Neuronal stem cell (in vitro differentiated cells): ENCODE data around the gene FBXO2.

Experiments used
- DNase-seq: peaks from one replicate; pipeline ENCODE4 v3.0.0-alpha.2; 2013; ENCODE audit warnings: low spot score
- H2AFZ ChIP-seq: one replicate; pipeline ENCODE4 v1.6.1; 2013; ENCODE audit warnings: mild to moderate bottlenecking, low read length, inconsistent platforms
- H2AK5ac ChIP-seq: 2 replicates; pipeline ENCODE4 v1.6.1; 2013; ENCODE audit warnings: low read depth, mild to moderate bottlenecking, inconsistent platforms, low read length, moderate library complexity, mixed read lengths
- H2BK120ac ChIP-seq: 2 replicates; pipeline ENCODE4 v1.6.1; 2013; ENCODE audit warnings: low read depth, mild to moderate bottlenecking, inconsistent platforms, low read length, moderate library complexity, mixed read lengths
- H2BK12ac ChIP-seq: one replicate; pipeline ENCODE4 v1.6.1; 2013; ENCODE audit warnings: low read length, inconsistent platforms
- H2BK15ac ChIP-seq: 2 replicates; pipeline ENCODE4 v1.6.1; 2013; ENCODE audit warnings: mild to moderate bottlenecking, low read length, inconsistent platforms, mixed read lengths
- H2BK5ac ChIP-seq: one replicate; pipeline ENCODE4 v1.6.1; 2013; ENCODE audit warnings: inconsistent platforms, mild to moderate bottlenecking, low read length, moderate library complexity
- H3K14ac ChIP-seq: one replicate; pipeline ENCODE4 v1.6.1; 2013; ENCODE audit warnings: low read length, inconsistent platforms
- H3K18ac ChIP-seq: 2 replicates; pipeline ENCODE4 v1.6.1; 2013; ENCODE audit warnings: low read length, inconsistent platforms
- H3K23ac ChIP-seq: 2 replicates; pipeline ENCODE4 v1.6.1; 2013; ENCODE audit warnings: low read depth, mild to moderate bottlenecking, mixed read lengths, low read length, inconsistent platforms; ENCODE audit not compliant: poor library complexity
- H3K27ac ChIP-seq: replicated peaks from 3 replicates; pipeline ENCODE4 v1.5.1; 2013; ENCODE audit warnings: low read length, inconsistent platforms
- H3K27me3 ChIP-seq, 3 experiments: 2 replicates each; pipeline ENCODE4 v1.6.1; 2013; ENCODE audit warnings: low read length in 3 of 3, mild to moderate bottlenecking in 2 of 3, inconsistent platforms in 1 of 3, low read depth in 1 of 3, mixed read lengths in 1 of 3, moderate library complexity in 1 of 3; ENCODE audit not compliant: control insufficient read depth in 3 of 3, insufficient read depth in 3 of 3
- H3K36me3 ChIP-seq, 2 donors: replicated peaks in 1 of 2; 2 replicates each; pipeline ENCODE4 v1.6.1; 2013; ENCODE audit warnings: low read length in 2 of 2; ENCODE audit not compliant: control insufficient read depth in 2 of 2, insufficient read depth in 2 of 2
- H3K4ac ChIP-seq: 2 replicates; pipeline ENCODE4 v1.6.1; 2013; ENCODE audit warnings: inconsistent platforms, mild to moderate bottlenecking, low read length, moderate library complexity
- H3K4me1 ChIP-seq, 2 donors: 1 replicate in 1 of 2; 2 replicates in 1 of 2; pipeline ENCODE4 v1.6.1; 2013; ENCODE audit warnings: low read length in 2 of 2, low read depth in 1 of 2; ENCODE audit not compliant: control insufficient read depth in 2 of 2, insufficient read depth in 1 of 2
- H3K4me2 ChIP-seq: one replicate; pipeline ENCODE4 v1.6.1; 2013; ENCODE audit warnings: mild to moderate bottlenecking, low read length, inconsistent platforms; ENCODE audit not compliant: insufficient read depth, poor library complexity, severe bottlenecking
- H3K4me3 ChIP-seq, 2 donors: 2 replicates each; pipeline ENCODE4 v1.5.1; 2013; ENCODE audit warnings: low read length in 2 of 2, mild to moderate bottlenecking in 2 of 2, inconsistent platforms in 1 of 2, moderate library complexity in 1 of 2
- H3K79me1 ChIP-seq: one replicate; pipeline ENCODE4 v1.6.1; 2013; ENCODE audit warnings: low read depth, mild to moderate bottlenecking, inconsistent platforms, low read length, moderate library complexity
- H3K9ac ChIP-seq: one replicate; pipeline ENCODE4 v1.6.1; 2013; ENCODE audit warnings: mild to moderate bottlenecking, low read depth, low read length, inconsistent platforms; ENCODE audit not compliant: poor library complexity
- H3K9me3 ChIP-seq, 2 donors: replicated peaks in 1 of 2; 2 replicates each; pipeline versions ENCODE3 to v1.6.1; 2013; ENCODE audit warnings: low read length in 2 of 2, mild to moderate bottlenecking in 2 of 2, inconsistent platforms in 1 of 2, low read depth in 1 of 2, mixed read lengths in 1 of 2, moderate library complexity in 1 of 2; ENCODE audit not compliant: control insufficient read depth in 2 of 2, insufficient read depth in 1 of 2
- H4K8ac ChIP-seq: one replicate; pipeline ENCODE4 v1.6.1; 2013; ENCODE audit warnings: low read depth, mild to moderate bottlenecking, inconsistent platforms, low read length, moderate library complexity
- H4K91ac ChIP-seq: one replicate; pipeline ENCODE4 v1.6.1; 2013; ENCODE audit warnings: low read length, low read depth, mild to moderate bottlenecking, inconsistent platforms; ENCODE audit not compliant: poor library complexity
- WGBS, 2 donors: extraction: QIAGEN DNeasy Blood & Tissue Kit; methylation state at CpG; one replicate each; pipeline ENCODE4 v1.1.7; 2013; ENCODE audit warnings: missing lambda C conversion rate in 2 of 2, mixed read lengths in 1 of 2; ENCODE audit not compliant: insufficient read length in 2 of 2, insufficient replicate concordance in 1 of 2; ENCODE audit errors: extremely low coverage in 2 of 2; 5-methylcytosine and 5-hydroxymethylcytosine counted together

FBXO2 gene

GRCh38 chr1:11671544-11672286, 17.5 kb upstream of the FBXO2 start:
- no peak for DNase-seq
- no peak overlapping the region for H2AFZ ChIP-seq
- no peak overlapping the region for H4K91ac ChIP-seq
- no peak overlapping the region for H2BK120ac ChIP-seq
- H2BK12ac ChIP-seq = peak overlapping the region; percentile 22
- H3K4me1 ChIP-seq = peaks cover 0 to 6% of the 10 kb centered on the region in 2 donors
- no CpG with 5 or more reads among the region's 14 CpGs for WGBS, 2 donors
- no peak overlapping the region for H2BK5ac ChIP-seq
- no peak overlapping the region for H2AK5ac ChIP-seq
- H3K27me3 ChIP-seq = no peaks in the 10 kb centered on the region
- peak overlapping the region; percentile 17 for H4K8ac ChIP-seq
- peak overlapping the region; percentile 89 for H3K23ac ChIP-seq
- H3K14ac ChIP-seq = peak overlapping the region; percentile 94
- H3K18ac ChIP-seq = no peak overlapping the region
- H3K4me3 ChIP-seq = no peak overlapping the region
- H3K27ac ChIP-seq = no peak overlapping the region
- no peaks in the 10 kb centered on the region for H3K9me3 ChIP-seq
- H3K36me3 ChIP-seq = peaks cover 52 to 88% of the 10 kb centered on the region in 2 donors
- no peak overlapping the region for H3K4me2 ChIP-seq
- peak overlapping the region; percentile 86 for H3K9ac ChIP-seq
- H3K4ac ChIP-seq = no peak overlapping the region
- peaks cover 2% of the 10 kb centered on the region for H3K79me1 ChIP-seq
- H2BK15ac ChIP-seq = no peak overlapping the region

DNA sequence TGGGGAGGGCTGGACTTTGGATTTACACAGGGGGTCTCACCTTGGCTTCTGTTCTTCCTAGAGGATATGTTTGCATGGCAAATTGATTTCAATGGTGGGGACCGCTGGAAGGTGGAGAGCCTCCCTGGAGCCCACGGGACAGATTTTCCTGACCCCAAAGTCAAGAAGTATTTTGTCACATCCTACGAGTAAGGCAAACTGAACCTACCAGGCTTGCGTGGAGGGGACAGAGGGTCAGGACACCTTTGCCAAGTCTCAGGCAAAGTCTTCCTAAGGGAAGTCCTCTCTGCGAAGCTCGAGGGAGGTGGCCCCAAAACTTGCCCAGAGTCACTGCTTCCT, 16.9 kb upstream of the FBXO2 start:
- Histone ChIP-seq H3K27me3 (no peaks in the 10 kb centered on the region), H3K36me3 (peaks cover 47 to 85% of the 10 kb centered on the region in 2 donors), H3K4ac (no peak overlapping the region), H3K4me1 (peaks cover 0 to 6% of the 10 kb centered on the region in 2 donors), H2BK120ac (no peak overlapping the region), H2AFZ (no peak overlapping the region), H4K8ac (no peak overlapping the region), H3K14ac (no peak overlapping the region), H4K91ac (no peak overlapping the region), H2BK15ac (no peak overlapping the region), H3K4me3 (no peak overlapping the region), H3K4me2 (no peak overlapping the region), H2AK5ac (no peak overlapping the region), H3K27ac (no peak overlapping the region), H3K18ac (no peak overlapping the region), H3K9ac (no peak overlapping the region), H3K23ac (peak overlapping the region; percentile 89), H2BK5ac (no peak overlapping the region), H3K9me3 (no peaks in the 10 kb centered on the region), H2BK12ac (no peak overlapping the region), H3K79me1 (peaks cover 2% of the 10 kb centered on the region)
- WGBS, 2 donors = no CpG with 5 or more reads among the region's 6 CpGs
- DNase-seq = no peak

- Histone ChIP-seq H4K8ac (no peak overlapping the region), H2BK15ac (no peak overlapping the region), H4K91ac (no peak overlapping the region), H3K36me3 (peaks cover 44 to 81% of the 10 kb centered on the region in 2 donors), H3K18ac (no peak overlapping the region), H3K4me1 (peaks cover 0 to 6% of the 10 kb centered on the region in 2 donors), H3K4me2 (no peak overlapping the region), H3K9ac (no peak overlapping the region), H2AK5ac (no peak overlapping the region), H2BK12ac (no peak overlapping the region), H3K27me3 (no peaks in the 10 kb centered on the region), H2BK120ac (no peak overlapping the region), H3K9me3 (no peaks in the 10 kb centered on the region), H3K4ac (no peak overlapping the region), H3K23ac (no peak overlapping the region), H3K27ac (no peak overlapping the region), H2AFZ (no peak overlapping the region), H2BK5ac (no peak overlapping the region), H3K79me1 (peaks cover 2% of the 10 kb centered on the region), H3K14ac (no peak overlapping the region), H3K4me3 (no peak overlapping the region)
- DNase-seq = no peak
- WGBS, 2 donors = no CpG with 5 or more reads among the region's 6 CpGs
Observed at GRCh38 chr1:11670747-11671146, 16.5 kb upstream of the FBXO2 start.

GRCh38 chr1:11668516-11668915, 14.3 kb upstream of the FBXO2 start:
- DNase-seq = no peak
- H3K36me3 ChIP-seq = peaks cover 25 to 64% of the 10 kb centered on the region in 2 donors
- H3K9me3 ChIP-seq = no peaks in the 10 kb centered on the region
- no peak overlapping the region for H3K4ac ChIP-seq
- WGBS, 2 donors = no CpG with 5 or more reads among the region's 14 CpGs
- H3K14ac ChIP-seq = no peak overlapping the region
- peaks cover 0 to 2% (median 0%) of the 10 kb centered on the region in 3 experiments for H3K27me3 ChIP-seq
- H3K9ac ChIP-seq = peak overlapping the region; percentile 21
- no peak overlapping the region for H2AK5ac ChIP-seq
- peaks cover 2% of the 10 kb centered on the region for H3K79me1 ChIP-seq
- H2BK15ac ChIP-seq = peak overlapping the region; percentile 17
- H2BK120ac ChIP-seq = no peak overlapping the region
- H2BK5ac ChIP-seq = no peak overlapping the region
- H2AFZ ChIP-seq = no peak overlapping the region
- no peak overlapping the region for H3K27ac ChIP-seq
- peaks cover 0 to 8% of the 10 kb centered on the region in 2 donors for H3K4me1 ChIP-seq
- H3K18ac ChIP-seq = no peak overlapping the region
- H3K4me3 ChIP-seq = no peak overlapping the region
- H4K8ac ChIP-seq = no peak overlapping the region
- H2BK12ac ChIP-seq = no peak overlapping the region
- H3K4me2 ChIP-seq = no peak overlapping the region
- no peak overlapping the region for H4K91ac ChIP-seq
- peak overlapping the region; percentile 89 for H3K23ac ChIP-seq
